ENCODE measurements around the gene RAB9A. TPM values are rescaled to one million over a fixed set of nuclear protein-coding genes. Genes with fewer than 3 reads are reported as not detected.

RAB9A gene
- total and polyA plus RNA-seq, 2 donors (not counting 3 experiments of a cell fraction or from before 2014, with no cell fraction given): 11.5 to 19.2 TPM

GRCh38 chrX:13702111-13702789 lies 13.3 kb downstream of the RAB9A start:
- POLR2A ChIA-PET: no interaction called here
- peaks cover 42% of the 10 kb centered on the region for H3K79me2 ChIP-seq (ENCODE audit: control insufficient read depth, insufficient read depth, low read length)
- no peak overlapping the region for H3K9ac ChIP-seq (replicated peaks; ENCODE audit: extremely low read depth, insufficient read depth, low read length)
- no peak overlapping the region for H2AFZ ChIP-seq (ENCODE audit: low read depth, low read length)
- H3K9me1 ChIP-seq (replicated peaks; ENCODE audit: control insufficient read depth, extremely low read depth, insufficient read depth, low read length): no peaks in the 10 kb centered on the region
- TF ChIP-seq MAX (IDR thresholded peaks at IDR 0.05; ENCODE audit: insufficient read depth, insufficient read length) (no peak), EZH2 (IDR thresholded peaks at IDR 0.05; ENCODE audit: borderline replicate concordance, low read depth, low read length, severe bottlenecking) (no peak), GATA2 (IDR thresholded peaks at IDR 0.05; ENCODE audit: insufficient read depth, insufficient read length, low read depth, low read length) (no peak), POLR2AphosphoS5 (IDR thresholded peaks at IDR 0.05; ENCODE audit: insufficient read depth, low read depth, low read length) (no peak), FOS (IDR thresholded peaks at IDR 0.05; ENCODE audit: borderline replicate concordance, insufficient read depth, low read length) (no peak), POLR2A (IDR thresholded peaks at IDR 0.05; ENCODE audit: low read depth, low read length) (no peak), MYC (IDR thresholded peaks at IDR 0.05; ENCODE audit: low read depth, low read length) (no peak), CTCF (IDR thresholded peaks at IDR 0.05; ENCODE audit: extremely low read depth in 1 of 2, insufficient read depth in 1 of 2, low read depth in 1 of 2, low read length in 2 of 2) (no peak), JUN (IDR thresholded peaks at IDR 0.05; ENCODE audit: borderline replicate concordance, insufficient read depth, insufficient read length, low read depth) (no peak)
- intact Hi-C loops (cut with micrococcal nuclease) (no loop called here), dilution Hi-C loops (cut with MboI; ENCODE audit: extremely low pct_ligation_motif_present, low sequenced_read_pairs) (no loop called here)
- no peaks in the 10 kb centered on the region for H3K27me3 ChIP-seq (ENCODE audit: control insufficient read depth in 2 of 2, insufficient read depth in 2 of 2, low read length in 2 of 2)
- H3K4me1 ChIP-seq (ENCODE audit: control insufficient read depth, extremely low read depth, insufficient read depth, low read length): peaks cover 14% of the 10 kb centered on the region
- no TSS peak for BruUV-seq (replicated peaks)
- no peak overlapping the region for H3K27ac ChIP-seq (ENCODE audit: insufficient read depth, low read depth, low read length)
- H3K36me3 ChIP-seq (ENCODE audit: control insufficient read depth in 2 of 2, extremely low read depth in 1 of 2, insufficient read depth in 2 of 2, low read length in 2 of 2): no peaks in the 10 kb centered on the region
- no peaks in the 10 kb centered on the region for H3K9me3 ChIP-seq (replicated peaks; ENCODE audit: control insufficient read depth, insufficient read depth, low read length)
- H3K4me2 ChIP-seq (ENCODE audit: insufficient read depth, low read length): no peak overlapping the region
- no peak for DNase-seq (ENCODE audit: low read depth, low spot score)
- no peak for FAIRE-seq
- CTCF ChIA-PET: no interaction called here
- H3K4me3 ChIP-seq (replicated peaks in 1 of 3; ENCODE audit: insufficient read depth in 1 of 3, low read depth in 1 of 3, low read length in 3 of 3): no peak overlapping the region
- H4K20me1 ChIP-seq (replicated peaks; ENCODE audit: control insufficient read depth, extremely low read depth, insufficient read depth, low read length): no peaks in the 10 kb centered on the region
